Astrocyte of the spinal cord (primary cell): Measurements from ENCODE around the gene GRID2IP.

Experiments
- DNase-seq: peaks from one replicate; pipeline ENCODE4 v3.0.0; 2011; ENCODE audit warnings: low read depth, low spot score
- H3K4me3 ChIP-seq: 2 replicates; pipeline ENCODE4 v1.5.1; 2011; ENCODE audit warnings: low read depth, mild to moderate bottlenecking, low read length, moderate library complexity
- in situ Hi-C: cut with HindIII; loops from 2 replicates; pipeline ENCODE4 v1.10.0; 2017; ENCODE audit warnings: low sequenced_read_pairs
- TF ChIP-seq, protein P1 (sequence below): IDR thresholded peaks from 2 replicates; pipeline ENCODE4 v1.5.1; 2012; ENCODE audit warnings: low read depth, mild to moderate bottlenecking, low read length, inconsistent platforms

GRID2IP gene

DNA sequence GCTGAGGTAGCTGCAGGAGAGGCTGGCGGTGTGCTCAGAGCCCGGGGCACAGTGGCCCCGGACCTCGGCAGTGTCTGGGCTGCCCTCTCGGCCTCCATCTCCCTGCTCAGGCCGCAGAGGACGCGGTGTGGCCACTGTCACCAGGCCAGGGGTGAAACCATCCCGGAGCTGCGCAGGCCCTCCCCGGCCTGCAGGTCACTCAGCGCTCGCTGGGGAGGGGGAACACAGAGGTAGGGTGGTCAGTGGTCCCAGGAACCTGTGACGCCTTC lies 53.7 kb downstream of the GRID2IP start:
- in situ Hi-C loops = no loop called here
- H3K4me3 ChIP-seq = no peak overlapping the region
- no peak for DNase-seq
- TF ChIP-seq, protein P1, sequence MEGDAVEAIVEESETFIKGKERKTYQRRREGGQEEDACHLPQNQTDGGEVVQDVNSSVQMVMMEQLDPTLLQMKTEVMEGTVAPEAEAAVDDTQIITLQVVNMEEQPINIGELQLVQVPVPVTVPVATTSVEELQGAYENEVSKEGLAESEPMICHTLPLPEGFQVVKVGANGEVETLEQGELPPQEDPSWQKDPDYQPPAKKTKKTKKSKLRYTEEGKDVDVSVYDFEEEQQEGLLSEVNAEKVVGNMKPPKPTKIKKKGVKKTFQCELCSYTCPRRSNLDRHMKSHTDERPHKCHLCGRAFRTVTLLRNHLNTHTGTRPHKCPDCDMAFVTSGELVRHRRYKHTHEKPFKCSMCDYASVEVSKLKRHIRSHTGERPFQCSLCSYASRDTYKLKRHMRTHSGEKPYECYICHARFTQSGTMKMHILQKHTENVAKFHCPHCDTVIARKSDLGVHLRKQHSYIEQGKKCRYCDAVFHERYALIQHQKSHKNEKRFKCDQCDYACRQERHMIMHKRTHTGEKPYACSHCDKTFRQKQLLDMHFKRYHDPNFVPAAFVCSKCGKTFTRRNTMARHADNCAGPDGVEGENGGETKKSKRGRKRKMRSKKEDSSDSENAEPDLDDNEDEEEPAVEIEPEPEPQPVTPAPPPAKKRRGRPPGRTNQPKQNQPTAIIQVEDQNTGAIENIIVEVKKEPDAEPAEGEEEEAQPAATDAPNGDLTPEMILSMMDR = no peak

DNA sequence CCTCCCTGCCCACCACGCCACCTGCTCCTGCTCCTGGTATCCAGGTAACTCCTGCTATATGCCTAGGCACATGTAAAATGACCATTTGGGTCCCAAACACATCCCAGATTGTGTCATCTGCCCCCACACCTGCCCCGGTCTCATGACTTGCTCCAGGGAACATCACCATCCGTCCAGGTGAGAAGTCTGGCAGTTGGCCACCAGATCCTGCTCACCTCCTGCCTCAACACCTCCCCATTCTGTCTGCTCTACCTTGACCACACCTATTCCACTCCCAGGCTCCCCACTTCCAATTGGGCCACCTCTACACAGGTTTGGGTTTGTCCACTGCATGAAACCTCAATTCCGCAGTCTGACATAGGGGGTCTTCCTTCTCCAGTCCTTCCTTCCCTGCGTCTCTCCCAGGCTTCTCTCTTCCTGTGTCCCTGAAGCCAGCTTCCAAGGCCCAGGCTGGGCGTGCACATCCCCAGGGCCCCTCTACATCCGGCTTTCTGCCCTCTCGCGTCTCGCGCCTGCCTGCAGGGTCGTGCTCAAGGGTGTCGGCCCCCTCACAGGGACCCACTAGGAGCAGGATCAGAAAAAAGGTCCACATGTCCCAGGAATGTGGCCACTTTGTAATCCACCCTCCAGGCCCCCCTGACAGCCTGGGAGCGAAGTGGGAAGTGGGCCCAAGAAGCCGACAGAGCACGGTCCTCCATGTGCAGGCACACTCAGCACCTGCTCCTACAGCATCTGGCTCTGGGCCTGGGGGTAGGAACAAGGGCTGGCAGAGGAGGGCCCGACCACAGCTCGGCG lies 54.2 kb downstream of the GRID2IP start:
- in situ Hi-C loops = no loop called here
- TF ChIP-seq, protein P1 = no peak
- no peak overlapping the region for H3K4me3 ChIP-seq
- no peak for DNase-seq

GRCh38 chr7:6495597-6496262 lies 55.5 kb downstream of the GRID2IP start:
- H3K4me3 ChIP-seq = no peak overlapping the region
- in situ Hi-C loops = no loop called here
- DNase-seq = no peak
- TF ChIP-seq, protein P1 = no peak

DNA sequence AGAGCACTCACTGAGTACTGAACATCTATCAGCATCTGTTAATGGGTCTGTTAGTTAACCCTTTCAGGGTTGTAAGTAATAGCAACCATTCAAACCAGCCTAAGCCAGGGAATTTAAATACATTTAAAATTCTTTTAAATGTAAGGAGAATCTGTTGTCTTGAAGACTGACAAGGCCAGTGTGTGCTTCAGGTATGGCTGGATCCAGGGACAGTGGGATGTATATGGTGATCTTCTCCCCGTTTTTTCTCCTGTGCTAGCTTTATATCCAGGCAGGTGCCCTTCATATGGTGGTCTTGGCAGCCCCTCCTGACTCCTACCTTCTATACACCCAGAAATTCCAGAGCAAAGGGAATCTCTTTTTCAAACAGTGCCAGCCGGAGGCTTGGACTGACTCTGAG lies 56.9 kb downstream of the GRID2IP start:
- H3K4me3 ChIP-seq = no peak overlapping the region
- TF ChIP-seq, protein P1 = no peak
- no peak for DNase-seq
- in situ Hi-C loops = no loop called here

GRCh38 chr7:6491194-6491593 lies 60.1 kb downstream of the GRID2IP start:
- in situ Hi-C loops = no loop called here
- TF ChIP-seq, protein P1 = no peak

DNA sequence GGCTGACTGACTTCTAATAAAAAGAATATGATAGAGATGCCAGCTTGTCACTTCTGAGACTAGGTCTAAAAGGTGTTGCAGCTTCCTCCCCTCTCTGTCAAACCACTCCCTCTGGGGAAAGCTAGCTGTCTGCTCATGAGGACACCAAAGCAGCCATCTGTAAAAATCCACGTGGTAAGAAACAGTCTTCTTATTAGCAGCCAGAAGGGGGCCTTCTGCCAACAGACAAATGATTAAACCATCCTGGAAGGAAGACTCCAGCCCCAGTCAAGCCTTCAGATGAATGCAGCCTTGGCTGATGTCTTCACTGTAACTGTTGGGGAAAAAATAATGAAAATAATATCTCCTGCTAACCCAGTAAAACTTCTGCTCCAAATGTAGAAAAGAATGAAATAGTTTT lies 61.6 kb downstream of the GRID2IP start:
- H3K4me3 ChIP-seq = no peak overlapping the region
- TF ChIP-seq, protein P1 = no peak
- in situ Hi-C loops = no loop called here
- DNase-seq = no peak

More at GRCh38 chr7:6491194-6491593, 60.1 kb downstream of the GRID2IP start:
- no peak for DNase-seq
- no peak overlapping the region for H3K4me3 ChIP-seq
